Kidney (tissue), 14 donors: ENCODE data around the gene RASGRF1. TPM values are rescaled to one million over a fixed set of nuclear protein-coding genes. Genes with fewer than 3 reads are reported as not detected.

Source experiments
- DNase-seq, 5 donors: peaks; one replicate each; pipeline ENCODE4 v3.0.0-alpha.2; 2013 to 2020
- FAIRE-seq: peaks from 2 replicates; lab custom pipeline; 2012; peaks lifted over from hg19 to GRCh38; lab: Jason Lieb, UNC
- H3K27ac ChIP-seq, 2 donors: one replicate each; pipeline ENCODE4 v1.7.0; 2013; ENCODE audit warnings: low read depth in 2 of 2, low read length in 2 of 2, inconsistent platforms in 1 of 2
- H3K27me3 ChIP-seq: one replicate; pipeline ENCODE4 v1.7.1; 2013; ENCODE audit warnings: low read length, inconsistent platforms; ENCODE audit not compliant: control insufficient read depth, insufficient read depth
- H3K36me3 ChIP-seq, 3 donors: one replicate each; pipeline versions ENCODE4 v1.7.0 to v1.7.1; 2013; ENCODE audit warnings: low read length in 3 of 3, control low read depth in 1 of 3, inconsistent platforms in 1 of 3; ENCODE audit not compliant: insufficient read depth in 3 of 3, control insufficient read depth in 2 of 3
- H3K4me1 ChIP-seq, 3 donors: one replicate each; pipeline versions ENCODE4 v1.7.0 to v1.7.1; 2013; ENCODE audit warnings: low read length in 3 of 3, inconsistent platforms in 1 of 3, low read depth in 1 of 3; ENCODE audit not compliant: control insufficient read depth in 2 of 3, insufficient read depth in 2 of 3
- H3K4me3 ChIP-seq, 3 donors: one replicate each; pipeline versions ENCODE4 v1.7.0 to v1.8.1; 2013; ENCODE audit warnings: low read length in 3 of 3, control low read depth in 1 of 3, inconsistent platforms in 1 of 3
- H3K9ac ChIP-seq, 3 donors: one replicate each; pipeline versions ENCODE4 v1.7.0 to v1.7.1; 2013; ENCODE audit warnings: low read length in 3 of 3, control low read depth in 1 of 3, inconsistent platforms in 1 of 3
- H3K9me3 ChIP-seq, 3 donors: one replicate each; pipeline versions ENCODE4 v1.7.0 to v1.7.1; 2013; ENCODE audit warnings: low read length in 3 of 3, control low read depth in 1 of 3, inconsistent platforms in 1 of 3; ENCODE audit not compliant: control insufficient read depth in 2 of 3, insufficient read depth in 1 of 3
- intact Hi-C: fragments of 100-400 bp; cut with DNase I; formaldehyde crosslinking; loops from one replicate; pipeline ENCODE4 v1.11.1; 2022
- polyA plus RNA-seq: library from polyadenylated mRNA; stranded (reverse); fragments of 350-450 nt; fragmentation: Illumina TruSeq; extraction: RNeasy Lipid Tissue Mini Kit (QIAGEN cat#74804); gene quantifications from one replicate; pipeline ENCODE4 v1.2.3, GENCODE V29; 2014; ENCODE audit warnings: low read depth, low replicate concordance; ENCODE audit not compliant: insufficient read depth
- total RNA-seq: library from RNA; stranded (reverse); fragmentation: NEBNext Ultra II Directional; extraction: Animal tissue kit (Norgen Biotek cat#: 25700); gene quantifications from one replicate; pipeline ENCODE4 v1.2.1, GENCODE V29; 2021
- TF ChIP-seq, protein P1 (sequence below): IDR thresholded peaks from 3 replicates; pipeline ENCODE4 v1.5.1; 2012; ENCODE audit warnings: mild to moderate bottlenecking, moderate library complexity, borderline replicate concordance; ENCODE audit not compliant: insufficient read depth; ENCODE audit errors: extremely low read depth
- donor health status: control.
- donor health status: control.
- donor health status: control.
- donor health status: control.
- donor health status: control.
- donor health status: DM: yes; HTN: yes; CAD: no.
- donor health status: Normal renal cell carcinoma (clear cell type).

The RASGRF1 gene
- total and polyA plus RNA-seq, 2 donors from 2014 or later: 0.98 to 4.2 TPM

DNA sequence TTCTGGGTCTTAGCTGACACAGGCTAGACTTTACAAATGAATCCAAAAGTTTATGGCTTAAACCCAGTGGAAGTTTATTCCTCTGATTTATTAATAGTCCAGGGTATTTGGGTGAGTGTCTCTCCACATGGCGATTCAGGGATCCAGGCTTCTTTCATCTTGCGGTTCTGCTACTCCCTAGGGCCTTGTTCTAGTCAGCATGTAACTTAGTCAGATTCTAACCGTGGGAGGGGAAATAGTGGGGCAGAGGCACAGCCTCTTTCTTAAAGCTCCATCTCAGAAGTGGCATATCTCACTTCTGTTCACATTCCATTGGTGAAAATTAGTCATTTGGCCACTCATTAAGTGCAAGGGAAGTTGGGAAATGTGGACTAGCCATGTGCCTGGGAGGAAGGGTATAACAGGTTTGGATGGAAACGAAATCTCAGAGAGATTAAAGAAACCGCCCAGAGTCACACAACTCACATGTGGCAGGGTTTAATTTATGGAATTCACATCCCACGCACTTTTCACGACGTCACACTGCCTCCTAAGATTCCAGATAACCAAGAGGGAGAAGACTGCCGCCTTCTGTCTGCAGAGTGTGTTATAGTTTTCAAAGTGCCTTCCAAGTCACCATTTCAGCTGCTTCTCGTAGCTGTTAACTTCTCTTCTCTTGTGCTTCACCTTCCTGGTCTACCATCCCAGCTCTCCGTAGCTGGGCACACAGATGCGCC, 11.4 kb upstream of the RASGRF1 start:
- no peaks in the 10 kb centered on the region for H3K27me3 ChIP-seq
- TF ChIP-seq, protein P1, sequence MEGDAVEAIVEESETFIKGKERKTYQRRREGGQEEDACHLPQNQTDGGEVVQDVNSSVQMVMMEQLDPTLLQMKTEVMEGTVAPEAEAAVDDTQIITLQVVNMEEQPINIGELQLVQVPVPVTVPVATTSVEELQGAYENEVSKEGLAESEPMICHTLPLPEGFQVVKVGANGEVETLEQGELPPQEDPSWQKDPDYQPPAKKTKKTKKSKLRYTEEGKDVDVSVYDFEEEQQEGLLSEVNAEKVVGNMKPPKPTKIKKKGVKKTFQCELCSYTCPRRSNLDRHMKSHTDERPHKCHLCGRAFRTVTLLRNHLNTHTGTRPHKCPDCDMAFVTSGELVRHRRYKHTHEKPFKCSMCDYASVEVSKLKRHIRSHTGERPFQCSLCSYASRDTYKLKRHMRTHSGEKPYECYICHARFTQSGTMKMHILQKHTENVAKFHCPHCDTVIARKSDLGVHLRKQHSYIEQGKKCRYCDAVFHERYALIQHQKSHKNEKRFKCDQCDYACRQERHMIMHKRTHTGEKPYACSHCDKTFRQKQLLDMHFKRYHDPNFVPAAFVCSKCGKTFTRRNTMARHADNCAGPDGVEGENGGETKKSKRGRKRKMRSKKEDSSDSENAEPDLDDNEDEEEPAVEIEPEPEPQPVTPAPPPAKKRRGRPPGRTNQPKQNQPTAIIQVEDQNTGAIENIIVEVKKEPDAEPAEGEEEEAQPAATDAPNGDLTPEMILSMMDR: no peak
- no peak overlapping the region for H3K27ac ChIP-seq
- H3K9ac ChIP-seq: no peak overlapping the region
- H3K9me3 ChIP-seq: no peaks in the 10 kb centered on the region
- intact Hi-C loops: no loop called here
- peak in 1 of 5 donors; percentile 12 for DNase-seq
- no peaks in the 10 kb centered on the region for H3K36me3 ChIP-seq
- no peak for FAIRE-seq
- H3K4me1 ChIP-seq: no peaks in the 10 kb centered on the region
- H3K4me3 ChIP-seq: no peak overlapping the region

DNA sequence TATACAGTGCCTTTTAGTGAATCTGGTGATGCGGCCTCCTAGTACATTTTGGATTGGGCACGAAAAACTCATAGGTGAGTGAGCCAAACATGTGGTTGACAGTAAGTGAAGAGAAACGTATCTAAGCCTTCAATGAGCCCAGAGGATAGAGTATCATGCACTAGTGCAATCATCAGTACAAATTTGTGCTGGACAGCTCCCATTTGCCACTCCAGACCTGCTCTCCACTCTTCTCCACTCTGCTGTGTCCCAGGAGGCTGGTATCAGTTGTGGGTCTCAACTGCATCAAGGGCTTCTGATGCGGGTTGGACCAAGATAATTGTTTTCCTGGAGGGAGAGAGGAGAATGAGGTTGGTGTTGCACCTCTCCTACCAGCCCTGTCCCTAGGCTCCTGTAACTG, 9.1 kb upstream of the RASGRF1 start:
- intact Hi-C loops: no loop called here
- FAIRE-seq: no peak

DNA sequence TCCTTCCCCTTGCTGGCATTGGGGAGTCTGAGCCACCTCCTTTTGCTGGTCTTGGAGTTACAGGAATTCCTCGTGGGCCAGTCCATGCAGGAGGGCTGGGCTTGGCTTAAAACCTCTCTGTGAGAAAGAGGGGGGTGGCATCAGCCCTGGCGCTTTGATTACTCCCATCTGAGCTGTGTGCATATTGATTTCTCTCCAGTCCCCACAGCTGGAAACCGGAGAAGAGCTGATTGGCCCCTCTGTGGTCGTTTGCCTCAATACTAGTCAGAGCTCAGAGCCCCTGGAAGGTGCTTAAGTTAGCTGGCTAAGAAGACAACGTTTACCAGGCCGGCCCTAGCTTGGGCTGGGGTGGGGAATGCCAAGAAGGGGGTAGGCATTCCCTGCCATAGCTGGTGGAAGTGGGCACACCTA, 4.0 kb upstream of the RASGRF1 start:
- DNase-seq (no peak), FAIRE-seq (no peak)
- Histone ChIP-seq H3K9ac (no peak overlapping the region), H3K4me3 (no peak overlapping the region), H3K36me3 (no peaks in the 10 kb centered on the region), H3K9me3 (no peaks in the 10 kb centered on the region), H3K4me1 (peaks cover 0 to 7% (median 0%) of the 10 kb centered on the region in 3 donors), H3K27me3 (peaks cover 15% of the 10 kb centered on the region), H3K27ac (no peak overlapping the region)
- TF ChIP-seq, protein P1: no peak
- intact Hi-C loops: no loop called here

More for the DNA sequence above, 9.1 kb upstream of the RASGRF1 start:
- no peaks in the 10 kb centered on the region for H3K36me3 ChIP-seq
- no peaks in the 10 kb centered on the region for H3K9me3 ChIP-seq
- DNase-seq: peak in 2 of 5 donors; percentile 39 to 45
- TF ChIP-seq, protein P1: no peak
- H3K27me3 ChIP-seq: no peaks in the 10 kb centered on the region
- no peaks in the 10 kb centered on the region for H3K4me1 ChIP-seq
- H3K4me3 ChIP-seq: no peak overlapping the region
- H3K27ac ChIP-seq: no peak overlapping the region
- no peak overlapping the region for H3K9ac ChIP-seq
